Esophagus muscularis mucosa (tissue), 3 donors: ENCODE results near the gene NKAP.

Source experiments
- POLR2A ChIP-seq: fragments of 450-650 bp; IDR thresholded peaks from one replicate; pipeline ENCODE4 v1.6.1; 2017; ENCODE audit warnings: antibody characterized with exemption, moderate library complexity, mild to moderate bottlenecking, low read depth
- POLR2AphosphoS5 ChIP-seq, 2 donors: sonication (generic); formaldehyde crosslinking; IDR thresholded peaks; one replicate each; pipeline ENCODE4 v1.6.1; 2017; ENCODE audit warnings: antibody characterized with exemption in 2 of 2
- TF ChIP-seq, protein P1 (sequence below), 3 experiments: fragments of 200-600 bp in 2 of 3; fragments of 450-650 bp in 1 of 3; sonication (generic) in 2 of 3; IDR thresholded peaks; one replicate each; pipeline ENCODE4 v1.5.1; 2017 to 2019; ENCODE audit warnings: antibody characterized with exemption in 3 of 3, mild to moderate bottlenecking in 2 of 3, moderate library complexity in 1 of 3

- TF ChIP-seq, protein P1, sequence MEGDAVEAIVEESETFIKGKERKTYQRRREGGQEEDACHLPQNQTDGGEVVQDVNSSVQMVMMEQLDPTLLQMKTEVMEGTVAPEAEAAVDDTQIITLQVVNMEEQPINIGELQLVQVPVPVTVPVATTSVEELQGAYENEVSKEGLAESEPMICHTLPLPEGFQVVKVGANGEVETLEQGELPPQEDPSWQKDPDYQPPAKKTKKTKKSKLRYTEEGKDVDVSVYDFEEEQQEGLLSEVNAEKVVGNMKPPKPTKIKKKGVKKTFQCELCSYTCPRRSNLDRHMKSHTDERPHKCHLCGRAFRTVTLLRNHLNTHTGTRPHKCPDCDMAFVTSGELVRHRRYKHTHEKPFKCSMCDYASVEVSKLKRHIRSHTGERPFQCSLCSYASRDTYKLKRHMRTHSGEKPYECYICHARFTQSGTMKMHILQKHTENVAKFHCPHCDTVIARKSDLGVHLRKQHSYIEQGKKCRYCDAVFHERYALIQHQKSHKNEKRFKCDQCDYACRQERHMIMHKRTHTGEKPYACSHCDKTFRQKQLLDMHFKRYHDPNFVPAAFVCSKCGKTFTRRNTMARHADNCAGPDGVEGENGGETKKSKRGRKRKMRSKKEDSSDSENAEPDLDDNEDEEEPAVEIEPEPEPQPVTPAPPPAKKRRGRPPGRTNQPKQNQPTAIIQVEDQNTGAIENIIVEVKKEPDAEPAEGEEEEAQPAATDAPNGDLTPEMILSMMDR (IDR thresholded peaks at IDR 0.05), result no peak
- TF ChIP-seq POLR2AphosphoS5 (IDR thresholded peaks at IDR 0.05) (no peak), POLR2A (no peak)
Measured at GRCh38 chrX:119917877-119918276, 25.7 kb downstream of the NKAP start.
